ENCODE measurements around the gene ALG8.
"Not testable (repeated sequence)": the region's sequence is repeated elsewhere in the genome, so short reads cannot be mapped to it uniquely, and the experiment has no call there.

ALG8 gene

DNA sequence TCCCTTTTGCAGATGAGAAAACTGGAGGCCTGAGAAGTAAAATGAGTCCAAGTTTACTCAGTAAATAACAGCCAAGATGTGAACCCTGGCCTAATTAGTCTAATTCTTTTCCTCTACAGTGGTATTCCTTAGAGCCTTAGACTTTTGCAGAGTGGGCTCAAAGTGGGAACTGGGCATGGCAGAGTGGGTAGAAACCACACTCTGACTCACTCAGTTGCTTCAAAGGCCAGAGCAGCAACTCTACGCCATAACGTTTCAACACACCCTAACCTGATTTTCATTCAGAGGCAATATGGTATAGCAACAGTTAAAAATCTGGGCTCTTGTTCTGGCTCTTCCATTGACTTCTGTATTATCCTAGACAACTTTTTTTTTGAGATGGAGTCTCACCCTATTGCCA lies 73.0 kb downstream of the ALG8 start:
- no peak for DNase-seq

DNA sequence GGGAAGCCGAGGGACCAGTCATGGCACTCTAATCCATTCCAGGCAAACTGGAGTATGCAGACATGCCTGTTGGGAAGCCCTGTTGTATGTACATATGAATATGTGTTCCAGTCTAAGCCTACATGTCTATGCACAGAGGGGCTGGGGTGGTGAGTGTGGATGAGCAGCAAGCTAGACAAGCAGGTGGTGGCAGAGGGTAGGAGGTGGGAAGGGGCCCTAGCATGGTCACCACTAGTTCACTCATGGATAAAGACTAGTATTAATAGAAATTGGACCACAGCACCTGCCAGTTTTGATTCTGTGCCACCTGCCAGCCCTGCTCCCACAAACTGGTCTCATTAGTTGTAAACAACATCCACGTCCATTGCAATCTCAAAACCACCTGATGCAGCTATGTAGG lies 74.2 kb downstream of the ALG8 start:
- DNase-seq: no peak

DNA sequence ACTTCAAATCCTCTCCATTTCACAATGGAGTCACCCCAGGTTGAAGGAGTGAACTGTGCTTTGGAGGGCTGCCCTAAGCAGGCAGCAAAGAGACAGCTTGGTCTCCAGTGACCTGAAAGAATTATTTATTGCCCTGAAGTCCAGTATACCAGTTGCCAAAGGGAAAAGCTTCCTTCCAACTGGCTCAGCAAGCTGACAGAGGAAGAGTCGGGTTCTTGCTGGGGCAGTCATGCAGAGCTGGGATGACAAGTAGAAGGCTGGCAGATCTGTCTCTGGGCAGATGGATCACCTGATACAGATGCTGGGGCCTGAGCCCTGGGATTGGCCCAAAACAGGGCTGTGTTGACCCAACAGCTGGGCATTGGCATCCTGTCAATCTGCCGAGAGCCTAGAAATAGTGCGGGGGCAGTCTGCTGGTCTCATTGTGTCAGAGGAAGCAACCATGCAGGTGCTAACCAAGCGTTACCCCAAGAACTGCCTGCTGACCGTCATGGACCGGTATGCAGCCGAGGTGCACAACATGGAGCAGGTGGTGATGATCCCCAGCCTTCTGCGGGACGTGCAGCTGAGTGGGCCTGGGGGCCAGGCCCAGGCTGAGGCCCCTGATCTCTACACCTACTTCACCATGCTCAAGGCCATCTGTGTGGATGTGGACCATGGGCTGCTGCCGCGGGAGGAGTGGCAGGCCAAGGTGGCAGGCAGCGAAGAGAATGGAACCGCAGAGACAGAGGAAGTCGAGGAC lies 75.8 kb downstream of the ALG8 start, which contains the start of gene THRSP:
Gene THRSP, plus strand, starts transcription at position 422 of the 742 bp plus-strand sequence. Its CDS starts 21 bp downstream, at position 443.
- DNase-seq: no peak

DNA sequence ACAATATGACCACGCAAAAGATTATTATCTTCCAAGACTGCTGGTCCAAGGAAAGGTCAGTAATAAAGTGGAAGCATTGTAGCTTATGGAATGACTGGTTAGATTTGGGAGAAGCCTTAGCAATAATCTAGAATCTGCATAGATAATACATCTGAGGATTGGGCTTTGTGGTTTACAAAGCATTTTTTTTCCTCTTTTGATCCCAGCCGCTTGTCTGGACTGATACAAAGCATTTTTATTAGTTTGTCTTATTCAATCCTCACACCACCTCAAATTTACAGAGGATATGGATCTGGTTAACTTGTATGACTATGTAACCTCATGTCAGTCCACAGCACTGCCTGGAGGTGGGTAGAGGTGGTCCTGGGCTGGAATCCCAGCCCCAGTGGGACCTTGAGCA lies 76.8 kb downstream of the ALG8 start:
- DNase-seq: no peak

DNA sequence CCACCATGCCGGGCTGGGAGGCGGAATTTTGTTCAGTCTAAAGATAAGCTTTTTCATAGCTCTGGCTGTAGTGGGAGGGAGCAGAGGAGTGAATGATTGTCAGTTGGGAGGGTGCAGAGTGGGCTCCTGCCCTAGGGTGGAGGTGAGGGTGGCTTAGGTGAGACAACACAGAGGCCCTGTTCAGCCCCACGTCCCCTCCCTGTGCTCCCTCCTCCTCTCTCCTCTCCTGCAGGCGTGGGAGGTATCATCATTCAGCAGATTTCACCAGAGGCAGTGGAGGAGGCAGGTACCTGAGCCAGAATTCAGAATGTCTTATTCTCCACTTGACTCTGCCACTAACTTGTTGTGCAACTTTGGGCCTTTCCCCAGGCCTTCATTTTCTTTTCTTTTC lies 77.5 kb downstream of the ALG8 start:
- no peak for DNase-seq

DNA sequence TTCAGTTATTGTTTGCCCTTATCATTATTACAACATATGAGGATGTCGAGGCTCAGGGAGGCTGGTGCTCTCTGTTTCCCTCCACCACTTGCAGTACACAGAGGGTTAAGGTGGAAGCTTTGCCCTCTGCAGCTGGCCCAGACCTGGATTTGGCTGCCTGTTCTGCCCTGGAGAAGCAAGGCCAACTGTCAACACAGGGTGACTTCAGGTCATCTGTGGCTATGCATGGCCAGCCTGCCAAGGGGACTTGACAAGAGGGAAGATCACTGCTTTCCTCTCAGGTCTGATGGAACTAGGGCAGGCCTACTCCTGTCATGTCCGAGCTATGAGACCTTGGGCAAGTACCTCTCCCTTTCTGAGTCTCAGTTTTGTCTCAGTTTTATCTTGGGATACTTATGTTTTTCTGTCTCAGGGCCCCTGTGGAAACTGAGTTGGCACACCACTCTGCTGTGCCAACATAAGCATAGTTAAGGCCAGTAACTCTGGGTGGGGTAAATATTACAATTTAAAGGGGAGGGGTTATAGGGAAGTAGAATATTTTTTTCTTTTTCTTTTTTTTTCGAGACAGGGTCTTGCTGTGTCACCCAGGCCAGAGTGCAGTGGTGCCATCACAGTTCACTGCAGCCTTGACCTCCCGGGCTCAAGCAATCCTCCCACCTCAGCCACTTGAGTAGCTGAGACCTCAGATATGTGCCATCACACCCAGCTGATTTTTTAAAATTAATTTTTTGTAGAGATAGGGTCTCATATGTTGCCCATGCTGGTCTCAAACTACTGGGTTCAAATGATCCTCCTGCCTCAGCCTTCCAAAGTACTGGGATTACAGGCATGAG lies 78.1 kb downstream of the ALG8 start:
- DNase-seq: no peak

DNA sequence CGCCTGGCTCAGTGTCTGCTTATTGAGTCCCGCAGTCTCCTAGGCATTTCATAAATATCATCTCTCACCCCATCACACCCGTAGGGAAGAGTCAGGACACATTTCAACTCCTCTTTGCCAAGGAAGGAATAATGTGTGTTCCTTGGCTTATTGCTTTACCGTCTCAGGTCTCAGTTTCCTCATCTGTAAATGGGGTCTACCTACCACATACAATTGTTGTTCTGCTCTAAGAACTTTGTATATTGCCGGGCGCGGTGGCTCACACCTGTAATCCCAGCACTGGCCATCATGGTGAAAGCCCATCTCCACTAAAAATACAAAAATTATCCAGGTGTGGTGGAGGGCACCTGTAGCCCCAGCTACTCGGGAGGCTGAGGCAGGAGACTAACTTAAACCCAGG lies 78.9 kb downstream of the ALG8 start:
- no peak for DNase-seq

DNA sequence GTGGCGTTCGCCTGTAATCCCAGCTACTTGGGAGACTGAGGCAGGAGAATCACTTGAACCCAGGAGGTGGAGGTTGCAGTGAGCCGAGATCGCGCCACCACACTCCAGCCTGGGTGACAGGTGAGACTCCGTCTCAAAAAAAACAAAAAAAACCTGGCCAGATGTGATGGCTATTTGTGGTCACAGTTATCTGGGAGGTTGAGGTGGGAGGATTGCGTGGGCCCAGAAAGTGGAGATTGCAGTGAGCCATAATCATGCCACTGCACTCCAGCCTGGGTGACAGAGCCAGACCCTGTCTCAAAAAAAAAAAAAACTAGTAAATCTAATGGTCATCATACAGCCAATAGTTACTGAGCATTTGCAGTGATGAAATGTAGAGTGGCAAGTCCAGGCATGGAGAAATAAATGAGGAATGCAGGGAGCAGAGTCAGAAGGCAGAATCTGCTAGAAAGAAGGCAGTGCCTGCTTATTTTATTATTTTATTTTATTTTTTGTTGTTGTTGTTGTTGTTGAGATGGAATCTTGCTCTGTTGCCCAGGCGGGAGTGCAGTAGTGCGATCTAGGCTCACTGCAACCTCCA lies 79.6 kb downstream of the ALG8 start:
- DNase-seq: not testable (repeated sequence)

DNA sequence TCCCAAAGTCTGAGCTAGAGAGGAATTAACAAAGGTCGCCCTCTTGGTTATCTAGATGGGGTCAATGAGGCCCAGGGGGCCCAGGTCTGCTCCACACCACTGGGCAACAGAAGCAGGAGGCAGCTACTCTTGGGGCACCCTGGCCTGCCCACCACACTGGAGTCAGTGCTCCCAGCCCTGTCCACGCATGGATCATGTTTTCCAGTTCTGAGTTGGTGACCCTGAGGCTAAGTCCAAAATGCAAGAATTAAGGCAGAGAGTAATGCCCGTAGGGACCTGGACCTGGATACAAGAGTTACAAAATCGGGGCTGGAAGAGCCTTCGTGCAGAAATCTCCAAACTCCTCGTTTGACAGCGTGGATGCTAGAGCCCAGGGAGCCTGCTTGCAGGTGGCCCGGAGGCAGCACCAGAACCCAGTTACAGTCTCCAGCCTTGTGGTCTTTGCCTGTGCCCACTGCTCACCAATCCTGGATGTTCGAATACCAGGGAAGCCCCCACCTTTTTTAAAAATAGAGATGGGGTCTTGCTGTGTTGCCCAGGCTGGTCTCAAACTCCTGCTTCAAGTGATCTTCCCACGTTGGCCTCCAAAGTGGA lies 81.9 kb downstream of the ALG8 start:
- DNase-seq: no peak

DNA sequence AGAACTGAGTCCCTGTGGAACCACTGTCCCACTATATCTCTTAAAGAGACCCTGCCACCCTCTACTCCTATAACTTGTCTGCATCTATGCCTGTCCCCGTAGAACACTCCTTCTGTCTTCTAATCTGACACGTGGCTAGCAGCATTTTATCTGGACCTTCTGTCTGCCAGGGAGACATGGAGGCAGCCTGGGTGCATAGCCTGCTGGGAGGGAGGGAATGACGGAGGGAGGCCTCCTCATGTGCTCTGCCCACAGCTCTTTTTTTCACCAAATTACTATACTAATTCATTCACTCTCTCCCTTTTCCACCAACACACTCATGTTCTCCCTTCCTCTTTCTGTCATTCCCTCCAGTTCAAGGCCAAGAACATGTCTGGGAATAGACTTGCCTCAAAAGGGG lies 83.3 kb downstream of the ALG8 start:
- DNase-seq: no peak

DNA sequence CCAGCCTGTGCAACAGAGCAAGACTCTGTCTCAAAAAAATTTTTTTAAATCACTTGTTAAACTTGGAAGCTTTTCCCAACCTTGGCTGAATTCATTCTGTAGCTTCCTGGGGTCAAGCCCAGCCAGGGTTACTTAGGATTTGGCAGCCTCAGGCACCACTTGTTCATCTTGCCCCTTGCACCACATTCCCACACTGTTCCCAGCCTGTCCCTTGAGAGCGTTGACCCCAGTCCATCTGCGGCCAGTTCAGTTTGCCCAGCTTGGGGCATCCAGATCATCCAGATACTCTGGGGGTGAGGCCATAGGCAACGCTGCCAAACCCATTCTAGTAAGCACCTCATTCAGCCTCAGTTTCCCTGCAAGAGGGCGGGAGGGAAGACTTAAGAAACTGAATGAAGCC lies 84.5 kb downstream of the ALG8 start:
- no peak for DNase-seq

DNA sequence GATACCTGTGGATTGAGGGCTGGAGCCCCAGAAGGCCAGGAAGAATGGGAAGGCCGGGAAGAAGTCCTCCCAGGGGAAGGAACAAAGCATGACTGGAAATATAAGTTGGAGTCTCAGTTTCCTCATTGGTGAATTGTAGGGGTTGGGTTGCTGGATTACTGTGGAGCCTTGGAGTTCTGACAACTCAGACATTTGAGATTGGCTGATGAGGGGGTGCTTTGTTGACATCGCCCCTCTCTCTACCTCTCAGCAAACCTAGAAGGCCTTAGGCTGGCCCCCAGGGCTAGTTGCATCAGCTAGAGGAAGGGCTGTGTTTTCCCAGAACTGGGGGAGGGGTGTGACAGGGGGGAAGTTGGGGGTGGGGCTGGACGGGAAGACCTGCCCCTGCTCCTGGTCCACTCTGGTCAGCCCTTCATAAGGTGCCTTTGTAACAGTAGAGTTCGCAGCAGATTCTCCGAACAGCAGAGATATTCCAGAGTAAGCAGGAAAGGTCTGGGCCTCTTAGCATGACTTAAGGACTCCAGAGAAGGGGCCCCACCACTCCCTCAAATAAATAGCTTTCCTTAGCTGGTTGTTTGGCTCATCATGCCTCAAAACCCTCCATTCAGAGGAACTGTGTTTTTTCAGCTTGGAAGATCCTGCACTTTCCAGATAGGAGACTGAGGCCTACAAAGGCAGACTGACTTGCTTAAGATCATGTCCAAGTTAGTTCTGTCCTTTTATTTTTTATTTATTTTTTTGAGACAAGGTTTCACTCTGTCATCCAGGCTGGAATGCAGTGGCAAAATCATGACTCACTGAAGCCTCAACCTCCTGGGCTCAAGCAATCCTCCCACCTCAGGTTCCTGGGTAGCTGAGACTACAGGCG lies 88.2 kb downstream of the ALG8 start:
- no peak for DNase-seq
